Measurements from ENCODE around the gene ZNF746.
"Not testable (repeated sequence)": the region's sequence is repeated elsewhere in the genome, so short reads cannot be mapped to it uniquely, and the experiment has no call there.

DNA sequence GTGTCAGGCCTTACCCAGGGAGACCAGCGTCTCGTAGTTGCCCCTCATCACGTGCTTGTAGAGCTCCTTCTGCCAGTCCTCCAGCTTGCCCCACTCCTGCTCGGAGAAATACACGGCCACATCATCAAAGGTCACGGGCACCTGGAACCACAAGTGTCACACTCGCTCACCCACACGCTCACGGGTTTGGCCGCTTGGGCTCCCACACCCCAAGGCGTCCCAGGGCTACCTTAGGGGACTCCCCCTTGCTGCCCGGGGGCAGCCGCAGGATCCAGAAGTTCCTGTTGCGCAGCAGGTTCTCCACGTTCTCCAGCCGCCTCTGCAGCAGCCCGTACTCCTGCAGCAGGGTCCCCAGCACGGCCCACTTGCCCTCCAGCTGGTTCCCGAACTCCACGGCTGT lies 3.6 kb downstream of the ZNF746 start:
- TF ChIP-seq CTCF (conservative IDR thresholded peaks at IDR 0.05); ZFX (IDR thresholded peaks at IDR 0.05): not testable (repeated sequence)
